IPS-20b (cell line): ENCODE data around the gene DYSF.

Experiments
- H3K27ac ChIP-seq: one replicate; pipeline ENCODE4 v1.5.1; 2013; ENCODE audit warnings: low read length
- H3K27me3 ChIP-seq: 2 replicates; pipeline ENCODE4 v1.6.1; 2013; ENCODE audit warnings: mild to moderate bottlenecking, low read length, inconsistent platforms; ENCODE audit not compliant: insufficient read depth
- H3K36me3 ChIP-seq: 2 replicates; pipeline ENCODE4 v1.6.1; 2013; ENCODE audit warnings: low read depth, mild to moderate bottlenecking, inconsistent platforms, low read length, moderate library complexity; ENCODE audit not compliant: insufficient read depth
- H3K4me1 ChIP-seq: 2 replicates; pipeline ENCODE4 v1.6.1; 2013; ENCODE audit warnings: mild to moderate bottlenecking, control low read depth, inconsistent platforms, low read length, moderate library complexity; ENCODE audit not compliant: insufficient read depth
- H3K4me3 ChIP-seq: 2 replicates; pipeline ENCODE4 v1.5.1; 2013; ENCODE audit warnings: mild to moderate bottlenecking, low read length, inconsistent platforms
- H3K9ac ChIP-seq: 2 replicates; pipeline ENCODE4 v1.6.1; 2013; ENCODE audit warnings: low read depth, mild to moderate bottlenecking, inconsistent platforms, low read length, moderate library complexity
- H3K9me3 ChIP-seq: 2 replicates; pipeline ENCODE4 v1.6.1; 2013; ENCODE audit warnings: mild to moderate bottlenecking, low read depth, low read length, inconsistent platforms; ENCODE audit not compliant: insufficient read depth

The DYSF gene

GRCh38 chr2:71685073-71685848, 231.9 kb downstream of the DYSF start:
- H3K27ac ChIP-seq: no peak overlapping the region

GRCh38 chr2:71685941-71686611, 232.7 kb downstream of the DYSF start:
- Histone ChIP-seq H3K27me3 (no peaks in the 10 kb centered on the region), H3K4me1 (peaks cover 2% of the 10 kb centered on the region; the same call in 1 of the 2 replicates), H3K9me3 (no peaks in the 10 kb centered on the region), H3K36me3 (no peaks in the 10 kb centered on the region), H3K27ac (no peak overlapping the region), H3K4me3 (no peak overlapping the region), H3K9ac (no peak overlapping the region)

More at GRCh38 chr2:71685073-71685848, 231.9 kb downstream of the DYSF start:
- Histone ChIP-seq H3K4me1 (no peaks in the 10 kb centered on the region), H3K27me3 (no peaks in the 10 kb centered on the region), H3K36me3 (no peaks in the 10 kb centered on the region), H3K4me3 (no peak overlapping the region), H3K9ac (no peak overlapping the region), H3K9me3 (no peaks in the 10 kb centered on the region)

- Histone ChIP-seq H3K9me3 (no peaks in the 10 kb centered on the region), H3K4me3 (no peak overlapping the region), H3K27me3 (0 out of 2 replicates have a peak, but pooled peaks cover 3% of the 10 kb centered on the region), H3K9ac (no peak overlapping the region), H3K4me1 (peaks cover 5% of the 10 kb centered on the region; the same call in 1 of the 2 replicates), H3K36me3 (no peaks in the 10 kb centered on the region), H3K27ac (no peak overlapping the region)
Measured at GRCh38 chr2:71686781-71687180, 233.4 kb downstream of the DYSF start.

GRCh38 chr2:71687412-71687811, 234.1 kb downstream of the DYSF start:
- Histone ChIP-seq H3K9ac (no peak overlapping the region), H3K27me3 (0 out of 2 replicates have a peak, but pooled peaks cover 5% of the 10 kb centered on the region), H3K4me1 (peaks cover 7% of the 10 kb centered on the region; the same call in 1 of the 2 replicates), H3K4me3 (no peak overlapping the region), H3K9me3 (no peaks in the 10 kb centered on the region), H3K36me3 (no peaks in the 10 kb centered on the region), H3K27ac (no peak overlapping the region)

GRCh38 chr2:71688530-71688929, 235.2 kb downstream of the DYSF start:
- Histone ChIP-seq H3K4me3 (no peak overlapping the region), H3K27ac (no peak overlapping the region), H3K4me1 (peaks cover 7% of the 10 kb centered on the region; the same call in 1 of the 2 replicates), H3K36me3 (no peaks in the 10 kb centered on the region), H3K9ac (no peak overlapping the region), H3K27me3 (0 out of 2 replicates have a peak, but pooled peaks cover 5% of the 10 kb centered on the region), H3K9me3 (no peaks in the 10 kb centered on the region)

GRCh38 chr2:71689393-71689792, 236.0 kb downstream of the DYSF start:
- no peak overlapping the region for H3K9ac ChIP-seq
- H3K9me3 ChIP-seq: no peaks in the 10 kb centered on the region
- peaks cover 13% of the 10 kb centered on the region for H3K4me1 ChIP-seq
- H3K27me3 ChIP-seq: 0 out of 2 replicates have a peak, but pooled peaks cover 5% of the 10 kb centered on the region
- H3K36me3 ChIP-seq: no peaks in the 10 kb centered on the region
- no peak overlapping the region for H3K27ac ChIP-seq
- no peak overlapping the region for H3K4me3 ChIP-seq

GRCh38 chr2:71689968-71690834, 236.8 kb downstream of the DYSF start:
- no peaks in the 10 kb centered on the region for H3K36me3 ChIP-seq
- peaks cover 20% of the 10 kb centered on the region for H3K4me1 ChIP-seq
- no peak overlapping the region for H3K27ac ChIP-seq
- no peak overlapping the region for H3K9ac ChIP-seq
- no peak overlapping the region for H3K4me3 ChIP-seq
- no peaks in the 10 kb centered on the region for H3K9me3 ChIP-seq
- H3K27me3 ChIP-seq: 0 out of 2 replicates have a peak, but pooled peaks cover 5% of the 10 kb centered on the region

GRCh38 chr2:71690876-71691475, 237.6 kb downstream of the DYSF start:
- Histone ChIP-seq H3K9me3 (no peaks in the 10 kb centered on the region), H3K4me1 (peaks cover 23% of the 10 kb centered on the region), H3K36me3 (no peaks in the 10 kb centered on the region), H3K27me3 (0 out of 2 replicates have a peak, but pooled peaks cover 5% of the 10 kb centered on the region), H3K27ac (no peak overlapping the region), H3K4me3 (no peak overlapping the region), H3K9ac (no peak overlapping the region)

- H3K9me3 ChIP-seq: no peaks in the 10 kb centered on the region
- H3K27ac ChIP-seq: no peak overlapping the region
Measured at GRCh38 chr2:71691747-71692441, 238.5 kb downstream of the DYSF start.

GRCh38 chr2:71692621-71693277, 239.4 kb downstream of the DYSF start:
- no peak overlapping the region for H3K9ac ChIP-seq
- peaks cover 23% of the 10 kb centered on the region for H3K4me1 ChIP-seq
- 0 out of 2 replicates have a peak, but pooled peaks cover 5% of the 10 kb centered on the region for H3K27me3 ChIP-seq
- no peak overlapping the region for H3K4me3 ChIP-seq
- H3K36me3 ChIP-seq: no peaks in the 10 kb centered on the region
- H3K9me3 ChIP-seq: no peaks in the 10 kb centered on the region
- H3K27ac ChIP-seq: no peak overlapping the region

More at GRCh38 chr2:71691747-71692441, 238.5 kb downstream of the DYSF start:
- H3K4me3 ChIP-seq: no peak overlapping the region
- H3K27me3 ChIP-seq: 0 out of 2 replicates have a peak, but pooled peaks cover 5% of the 10 kb centered on the region
- peaks cover 23% of the 10 kb centered on the region for H3K4me1 ChIP-seq
- no peak overlapping the region for H3K9ac ChIP-seq
- no peaks in the 10 kb centered on the region for H3K36me3 ChIP-seq
